Parathyroid adenoma (tissue), 2 donors: ENCODE data around the gene RALGAPB.

Experiments used
- H2AFZ ChIP-seq: fragments of 300-600 bp; sonication (generic); one replicate; pipeline ENCODE4 v1.7.0; 2017; ENCODE audit warnings: antibody characterized with exemption, mild to moderate bottlenecking
- H3K27ac ChIP-seq: fragments of 300-600 bp; sonication (generic); one replicate; pipeline ENCODE4 v1.7.0; 2017
- H3K27me3 ChIP-seq: fragments of 300-600 bp; sonication (generic); one replicate; pipeline ENCODE4 v1.7.0; 2017; ENCODE audit warnings: low read length; ENCODE audit not compliant: control insufficient read depth, insufficient read depth
- H3K36me3 ChIP-seq: fragments of 300-600 bp; sonication (generic); one replicate; pipeline ENCODE4 v1.7.0; 2017; ENCODE audit warnings: low read length; ENCODE audit not compliant: control insufficient read depth, insufficient read depth
- H3K4me1 ChIP-seq: fragments of 300-600 bp; sonication (generic); one replicate; pipeline ENCODE4 v1.7.0; 2017; ENCODE audit warnings: control low read depth
- H3K4me2 ChIP-seq: fragments of 300-600 bp; sonication (generic); one replicate; pipeline ENCODE4 v1.7.0; 2017; ENCODE audit warnings: low read length
- H3K4me3 ChIP-seq: fragments of 300-600 bp; sonication (generic); one replicate; pipeline ENCODE4 v1.7.0; 2017; ENCODE audit warnings: low read depth, low read length
- H3K79me2 ChIP-seq: fragments of 300-600 bp; sonication (generic); one replicate; pipeline ENCODE4 v1.7.0; 2017; ENCODE audit warnings: control low read depth
- H3K9ac ChIP-seq: fragments of 300-600 bp; sonication (generic); one replicate; pipeline ENCODE4 v1.7.0; 2017; ENCODE audit warnings: mild to moderate bottlenecking
- H3K9me3 ChIP-seq: fragments of 300-600 bp; sonication (generic); one replicate; pipeline ENCODE4 v1.7.0; 2017; ENCODE audit warnings: low read length; ENCODE audit not compliant: control insufficient read depth
- TF ChIP-seq, protein P1 (sequence below): fragments of 300-600 bp; sonication (generic); IDR thresholded peaks from one replicate; pipeline ENCODE4 v1.7.0; 2017; ENCODE audit warnings: antibody characterized with exemption, mild to moderate bottlenecking
- donor health status: primary hyperparathyroidism.

RALGAPB gene

GRCh38 chr20:38554986-38555385 lies 82.3 kb downstream of the RALGAPB start:
- no peak overlapping the region for H3K27ac ChIP-seq
- H3K79me2 ChIP-seq = no peaks in the 10 kb centered on the region
- H3K9me3 ChIP-seq = no peaks in the 10 kb centered on the region
- H3K4me2 ChIP-seq = no peak overlapping the region
- H3K36me3 ChIP-seq = no peaks in the 10 kb centered on the region
- H3K27me3 ChIP-seq = no peaks in the 10 kb centered on the region
- H3K9ac ChIP-seq = no peak overlapping the region
- H3K4me3 ChIP-seq = no peak overlapping the region
- TF ChIP-seq, protein P1, sequence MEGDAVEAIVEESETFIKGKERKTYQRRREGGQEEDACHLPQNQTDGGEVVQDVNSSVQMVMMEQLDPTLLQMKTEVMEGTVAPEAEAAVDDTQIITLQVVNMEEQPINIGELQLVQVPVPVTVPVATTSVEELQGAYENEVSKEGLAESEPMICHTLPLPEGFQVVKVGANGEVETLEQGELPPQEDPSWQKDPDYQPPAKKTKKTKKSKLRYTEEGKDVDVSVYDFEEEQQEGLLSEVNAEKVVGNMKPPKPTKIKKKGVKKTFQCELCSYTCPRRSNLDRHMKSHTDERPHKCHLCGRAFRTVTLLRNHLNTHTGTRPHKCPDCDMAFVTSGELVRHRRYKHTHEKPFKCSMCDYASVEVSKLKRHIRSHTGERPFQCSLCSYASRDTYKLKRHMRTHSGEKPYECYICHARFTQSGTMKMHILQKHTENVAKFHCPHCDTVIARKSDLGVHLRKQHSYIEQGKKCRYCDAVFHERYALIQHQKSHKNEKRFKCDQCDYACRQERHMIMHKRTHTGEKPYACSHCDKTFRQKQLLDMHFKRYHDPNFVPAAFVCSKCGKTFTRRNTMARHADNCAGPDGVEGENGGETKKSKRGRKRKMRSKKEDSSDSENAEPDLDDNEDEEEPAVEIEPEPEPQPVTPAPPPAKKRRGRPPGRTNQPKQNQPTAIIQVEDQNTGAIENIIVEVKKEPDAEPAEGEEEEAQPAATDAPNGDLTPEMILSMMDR = no peak
- H2AFZ ChIP-seq = no peak overlapping the region
- no peaks in the 10 kb centered on the region for H3K4me1 ChIP-seq

DNA sequence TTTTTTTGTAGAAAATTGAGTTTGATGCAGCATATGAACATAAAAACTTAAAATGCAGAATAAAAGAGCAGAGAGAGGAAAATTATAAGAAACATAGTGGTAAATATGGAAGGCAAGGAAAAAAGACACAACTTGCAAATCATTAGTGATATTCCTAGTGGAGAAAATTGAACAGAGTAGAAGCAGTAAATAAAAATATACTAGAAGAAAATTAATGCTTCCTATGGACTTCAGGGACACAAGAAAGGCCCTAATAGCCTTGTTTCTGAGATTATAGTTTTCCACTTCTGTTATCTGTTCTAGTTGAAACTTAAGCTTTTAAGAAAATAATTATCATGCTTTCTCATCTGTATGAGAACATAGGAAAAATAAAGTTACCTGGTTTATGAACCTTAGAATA lies 82.8 kb downstream of the RALGAPB start:
- Histone ChIP-seq H3K4me3 (no peak overlapping the region), H3K36me3 (no peaks in the 10 kb centered on the region), H3K79me2 (no peaks in the 10 kb centered on the region), H3K4me1 (no peaks in the 10 kb centered on the region), H3K9me3 (no peaks in the 10 kb centered on the region), H3K4me2 (no peak overlapping the region), H2AFZ (no peak overlapping the region), H3K27me3 (no peaks in the 10 kb centered on the region), H3K27ac (no peak overlapping the region), H3K9ac (no peak overlapping the region)
- TF ChIP-seq, protein P1 = no peak

DNA sequence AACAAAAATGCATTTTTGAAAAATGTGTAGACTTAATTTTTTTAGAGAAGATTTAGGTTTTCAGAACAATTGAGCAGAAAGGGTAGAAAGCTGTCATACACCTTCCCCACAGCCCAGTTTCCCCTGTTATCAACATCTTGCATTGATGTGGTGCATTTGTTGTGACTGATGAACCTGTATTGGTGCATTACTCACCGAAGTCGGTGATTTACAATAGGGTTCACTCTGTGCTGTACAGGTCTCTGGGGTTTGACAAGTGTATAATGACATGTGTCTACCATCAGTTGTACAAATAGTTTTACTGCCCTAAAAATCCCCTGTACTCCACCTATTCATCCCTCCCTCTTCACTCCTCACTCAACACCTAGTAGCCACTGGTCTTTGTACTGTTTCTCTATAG lies 84.5 kb downstream of the RALGAPB start:
- H3K4me3 ChIP-seq = no peak overlapping the region
- TF ChIP-seq, protein P1 = no peak
- H3K9ac ChIP-seq = no peak overlapping the region
- no peak overlapping the region for H3K27ac ChIP-seq
- H2AFZ ChIP-seq = no peak overlapping the region
- no peaks in the 10 kb centered on the region for H3K9me3 ChIP-seq
- H3K4me2 ChIP-seq = no peak overlapping the region
- H3K4me1 ChIP-seq = no peaks in the 10 kb centered on the region
- H3K79me2 ChIP-seq = no peaks in the 10 kb centered on the region
- H3K36me3 ChIP-seq = no peaks in the 10 kb centered on the region
- no peaks in the 10 kb centered on the region for H3K27me3 ChIP-seq

DNA sequence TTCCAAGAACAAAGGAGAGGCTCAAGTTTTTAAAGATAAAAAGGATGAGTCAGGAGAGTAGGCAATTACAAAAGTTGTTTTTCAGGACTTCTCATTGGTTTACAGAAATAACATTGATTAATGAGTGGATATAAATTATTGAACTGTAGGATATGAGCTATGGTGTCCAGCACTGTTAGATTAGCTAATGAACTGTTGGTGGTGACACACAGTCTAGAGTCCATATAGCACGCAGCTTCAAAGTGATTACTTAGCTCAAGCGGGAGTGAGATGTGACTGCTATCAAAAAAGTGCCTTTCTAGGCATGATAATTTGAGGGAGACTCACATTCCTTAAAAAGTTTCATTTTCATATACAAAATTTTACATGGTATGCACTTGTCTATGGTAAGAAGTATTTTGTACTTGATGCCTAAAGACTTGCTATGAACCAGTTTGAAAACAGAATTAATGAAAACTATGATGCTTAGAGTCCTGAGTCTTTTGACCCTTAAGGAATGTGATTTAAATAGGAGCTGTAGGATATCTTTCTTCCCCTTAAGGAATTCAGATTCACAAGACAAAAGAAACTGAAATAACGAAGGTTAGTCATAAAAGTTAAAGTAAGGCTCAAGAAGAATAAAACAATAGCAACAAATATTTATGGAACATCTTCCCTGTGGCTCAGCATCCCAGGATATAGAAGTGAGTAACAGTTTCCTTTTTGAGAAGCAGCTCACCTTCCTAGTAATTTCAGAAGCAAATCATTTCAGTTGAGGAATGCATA lies 86.1 kb downstream of the RALGAPB start:
- Histone ChIP-seq H3K36me3 (no peaks in the 10 kb centered on the region), H3K4me2 (no peak overlapping the region), H3K9ac (no peak overlapping the region), H3K4me1 (no peaks in the 10 kb centered on the region), H2AFZ (no peak overlapping the region), H3K9me3 (no peaks in the 10 kb centered on the region), H3K27ac (no peak overlapping the region), H3K79me2 (no peaks in the 10 kb centered on the region), H3K27me3 (no peaks in the 10 kb centered on the region), H3K4me3 (no peak overlapping the region)
- TF ChIP-seq, protein P1 = no peak

GRCh38 chr20:38559764-38560163 lies 87.1 kb downstream of the RALGAPB start:
- H3K9ac ChIP-seq = no peak overlapping the region
- no peaks in the 10 kb centered on the region for H3K36me3 ChIP-seq
- no peaks in the 10 kb centered on the region for H3K4me1 ChIP-seq
- H3K27me3 ChIP-seq = no peaks in the 10 kb centered on the region
- TF ChIP-seq, protein P1 = no peak
- no peak overlapping the region for H3K27ac ChIP-seq
- no peak overlapping the region for H3K4me3 ChIP-seq
- H2AFZ ChIP-seq = no peak overlapping the region
- H3K4me2 ChIP-seq = no peak overlapping the region
- no peaks in the 10 kb centered on the region for H3K79me2 ChIP-seq
- H3K9me3 ChIP-seq = no peaks in the 10 kb centered on the region
